GM12801 (cell line): Measurements from ENCODE around the gene SEC14L2.

ENCODE experiments used
- CTCF ChIP-seq: IDR thresholded peaks from one replicate; pipeline ENCODE4 v1.5.1; 2011; ENCODE audit warnings: control low read depth; ENCODE audit not compliant: insufficient read length; ENCODE audit errors: extremely low read depth

Gene SEC14L2

GRCh38 chr22:30422481-30423300, 25.9 kb downstream of the SEC14L2 start:
- TF ChIP-seq CTCF: no peak

- TF ChIP-seq CTCF: no peak
These were observed 26.6 kb downstream of the SEC14L2 start for GRCh38 chr22:30423301-30423958.

GRCh38 chr22:30423959-30424533, 27.2 kb downstream of the SEC14L2 start:
- no peak for TF ChIP-seq CTCF

GRCh38 chr22:30424534-30425326, 27.9 kb downstream of the SEC14L2 start:
- no peak for TF ChIP-seq CTCF

- TF ChIP-seq CTCF: no peak
These were observed 28.5 kb downstream of the SEC14L2 start for GRCh38 chr22:30425327-30425615.

- TF ChIP-seq CTCF: no peak
These were observed 29.0 kb downstream of the SEC14L2 start, which contains the start of gene MTFP1 for GRCh38 chr22:30425616-30426387. TSS of gene MTFP1 (plus strand) at chr22:30425768. CDS start at chr22:30425880, 112 bp downstream.
